ENCODE measurements around the gene HAP1. TPM values are rescaled to one million over a fixed set of nuclear protein-coding genes. Genes with fewer than 3 reads are reported as not detected.
A peak's percentile ranks its signal among the peaks of the same experiment; 100 is the strongest.

Gene HAP1
- total RNA-seq, 4 donors from 2014 or later = 0.22 TPM; not detected in 3

GRCh38 chr17:41723801-41724475 is 10.5 kb downstream of the HAP1 start:
- no peaks in the 10 kb centered on the region for H3K36me3 ChIP-seq
- ATAC-seq (no peak), DNase-seq (no peak)
- H3K4me3 ChIP-seq = no peak overlapping the region
- no peaks in the 10 kb centered on the region for H3K9me3 ChIP-seq
- H3K27me3 ChIP-seq = no peaks in the 10 kb centered on the region
- H3K27ac ChIP-seq = no peak overlapping the region
- intact Hi-C loops (cut with DNase I; ENCODE audit: low total_unique reads) = no loop called here
- TF ChIP-seq CTCF (IDR thresholded peaks at IDR 0.05 in 4 of 5, conservative IDR thresholded peaks at IDR 0.05 in 1 of 5) (no peak), POLR2A (IDR thresholded peaks at IDR 0.05) (no peak)
- H3K4me1 ChIP-seq = no peaks in the 10 kb centered on the region
- in situ Hi-C loops (cut with MboI; ENCODE audit: low sequenced_read_pairs in 4 of 4) = no loop called here

- no peak for ATAC-seq
- H3K9me3 ChIP-seq = no peaks in the 10 kb centered on the region
- TF ChIP-seq CTCF (IDR thresholded peaks at IDR 0.05 in 4 of 5, conservative IDR thresholded peaks at IDR 0.05 in 1 of 5) (no peak), POLR2A (IDR thresholded peaks at IDR 0.05) (no peak)
- in situ Hi-C loops (cut with MboI; ENCODE audit: low sequenced_read_pairs in 4 of 4) (no loop called here), intact Hi-C loops (cut with DNase I; ENCODE audit: low total_unique reads) (no loop called here)
- H3K27me3 ChIP-seq = no peaks in the 10 kb centered on the region
- no peak for DNase-seq
- H3K4me1 ChIP-seq = no peaks in the 10 kb centered on the region
- no peak overlapping the region for H3K27ac ChIP-seq
- H3K4me3 ChIP-seq = no peak overlapping the region
- no peaks in the 10 kb centered on the region for H3K36me3 ChIP-seq
These were observed 12.2 kb downstream of the HAP1 start for GRCh38 chr17:41722231-41722630.

- TF ChIP-seq POLR2A (IDR thresholded peaks at IDR 0.05) (no peak), CTCF (IDR thresholded peaks at IDR 0.05 in 4 of 5, conservative IDR thresholded peaks at IDR 0.05 in 1 of 5) (no peak)
- in situ Hi-C loops (cut with MboI; ENCODE audit: low sequenced_read_pairs in 4 of 4) (no loop called here), intact Hi-C loops (cut with DNase I; ENCODE audit: low total_unique reads) (no loop called here)
- no peaks in the 10 kb centered on the region for H3K4me1 ChIP-seq
- no peak overlapping the region for H3K4me3 ChIP-seq
- DNase-seq (no peak), ATAC-seq (no peak)
- no peaks in the 10 kb centered on the region for H3K9me3 ChIP-seq
- no peaks in the 10 kb centered on the region for H3K36me3 ChIP-seq
- H3K27ac ChIP-seq = no peak overlapping the region
- H3K27me3 ChIP-seq = no peaks in the 10 kb centered on the region
These were observed 16.2 kb downstream of the HAP1 start for GRCh38 chr17:41718287-41718645.

- H3K9me3 ChIP-seq = no peaks in the 10 kb centered on the region
- no peaks in the 10 kb centered on the region for H3K4me1 ChIP-seq
- H3K27ac ChIP-seq = no peak overlapping the region
- intact Hi-C loops (cut with DNase I; ENCODE audit: low total_unique reads) = no loop called here
- H3K4me3 ChIP-seq = no peak overlapping the region
- in situ Hi-C loops (cut with MboI; ENCODE audit: low sequenced_read_pairs in 4 of 4) = no loop called here
- H3K36me3 ChIP-seq = no peaks in the 10 kb centered on the region
- H3K27me3 ChIP-seq = no peaks in the 10 kb centered on the region
- ATAC-seq (peak in 1 of 2 donors; percentile 33), DNase-seq (no peak)
- TF ChIP-seq POLR2A (IDR thresholded peaks at IDR 0.05) (no peak), CTCF (IDR thresholded peaks at IDR 0.05 in 4 of 5, conservative IDR thresholded peaks at IDR 0.05 in 1 of 5) (no peak)
These were observed 16.8 kb downstream of the HAP1 start for GRCh38 chr17:41717408-41718286.
